ENCODE measurements around the gene GJB5.

Gene GJB5

GRCh38 chr1:34777519-34778321 is 22.9 kb downstream of the GJB5 start:
- no peak overlapping the region for H3K4me3 ChIP-seq (ENCODE audit: low read depth, low read length)
- no peak for TF ChIP-seq CTCF (IDR thresholded peaks at IDR 0.05; ENCODE audit: low read depth, low read length)

GRCh38 chr1:34778381-34778780 is 23.5 kb downstream of the GJB5 start:
- TF ChIP-seq CTCF (IDR thresholded peaks at IDR 0.05; ENCODE audit: low read depth, low read length): no peak
- no peak overlapping the region for H3K4me3 ChIP-seq (ENCODE audit: low read depth, low read length)

GRCh38 chr1:34779005-34779404 is 24.2 kb downstream of the GJB5 start:
- no peak overlapping the region for H3K4me3 ChIP-seq (ENCODE audit: low read depth, low read length)

GRCh38 chr1:34779526-34779925 is 24.7 kb downstream of the GJB5 start:
- no peak for TF ChIP-seq CTCF (IDR thresholded peaks at IDR 0.05; ENCODE audit: low read depth, low read length)
- no peak overlapping the region for H3K4me3 ChIP-seq (ENCODE audit: low read depth, low read length)

More at GRCh38 chr1:34779005-34779404, 24.2 kb downstream of the GJB5 start:
- TF ChIP-seq CTCF (IDR thresholded peaks at IDR 0.05; ENCODE audit: low read depth, low read length): no peak

- no peak overlapping the region for H3K4me3 ChIP-seq (ENCODE audit: low read depth, low read length)
Measured at GRCh38 chr1:34779962-34780361, 25.1 kb downstream of the GJB5 start.

GRCh38 chr1:34780528-34780927 is 25.7 kb downstream of the GJB5 start:
- no peak overlapping the region for H3K4me3 ChIP-seq (ENCODE audit: low read depth, low read length)
- no peak for TF ChIP-seq CTCF (IDR thresholded peaks at IDR 0.05; ENCODE audit: low read depth, low read length)

More at GRCh38 chr1:34779962-34780361, 25.1 kb downstream of the GJB5 start:
- TF ChIP-seq CTCF (IDR thresholded peaks at IDR 0.05; ENCODE audit: low read depth, low read length): no peak

- peak within 1 kb of the TSS; percentile 20; the same call in 1 of the 2 replicates for H3K4me3 ChIP-seq (ENCODE audit: low read depth, low read length)
- no peak for TF ChIP-seq CTCF (IDR thresholded peaks at IDR 0.05; ENCODE audit: low read depth, low read length)
Measured at GRCh38 chr1:34781071-34781843, 26.4 kb downstream of the GJB5 start, which contains the start of gene GJB3. Gene GJB3, plus strand, starts transcription at chr1:34781214. Its CDS starts 3,549 bp downstream, at chr1:34784763.
